H1 (cell line): Measurements from ENCODE around the gene PAWR.

Experiments
- BACH1 ChIP-seq: IDR thresholded peaks from 2 replicates; pipeline ENCODE4 v1.6.1; 2012; ENCODE audit warnings: low read length, improper control_type of control experiment
- CTCF ChIP-seq, 3 experiments: IDR thresholded peaks; 1 replicate in 2 of 3; 2 replicates in 1 of 3; pipeline versions ENCODE4 v1.5.1 to v1.6.1; 2011; ENCODE audit warnings: low read length in 3 of 3, mild to moderate bottlenecking in 3 of 3, inconsistent platforms in 2 of 3, low read depth in 1 of 3, moderate library complexity in 1 of 3; ENCODE audit not compliant: insufficient read depth in 1 of 3; ENCODE audit errors: control extremely low read depth in 1 of 3
- JUND ChIP-seq: IDR thresholded peaks from 2 replicates; pipeline ENCODE4 v1.6.1; 2011; ENCODE audit warnings: mild to moderate bottlenecking, improper control_type of control experiment, low read length
- NANOG ChIP-seq: IDR thresholded peaks from 2 replicates; pipeline ENCODE4 v1.6.1; 2011; ENCODE audit warnings: low read length, low read depth, mild to moderate bottlenecking, inconsistent platforms; ENCODE audit not compliant: insufficient read depth, poor library complexity, severe bottlenecking
- POLR2A ChIP-seq, 2 experiments: IDR thresholded peaks; 1 replicate in 1 of 2; 2 replicates in 1 of 2; pipeline ENCODE4 v1.6.1; 2011; ENCODE audit warnings: low read depth in 2 of 2, low read length in 2 of 2, mild to moderate bottlenecking in 2 of 2; ENCODE audit errors: control extremely low read depth in 1 of 2
- SP2 ChIP-seq: IDR thresholded peaks from 2 replicates; pipeline ENCODE4 v1.6.1; 2012; ENCODE audit warnings: mild to moderate bottlenecking, low read length, inconsistent platforms
- SUZ12 ChIP-seq: fragments of 200-600 bp; sonication (generic); IDR thresholded peaks from 2 replicates; pipeline ENCODE4 v1.6.1; 2012; ENCODE audit warnings: mild to moderate bottlenecking, inconsistent platforms, low read length, moderate library complexity, mixed read lengths
- TF ChIP-seq, protein P1 (sequence below): IDR thresholded peaks from 2 replicates; pipeline ENCODE4 v1.6.1; 2012; ENCODE audit warnings: low read length, inconsistent platforms

DNA sequence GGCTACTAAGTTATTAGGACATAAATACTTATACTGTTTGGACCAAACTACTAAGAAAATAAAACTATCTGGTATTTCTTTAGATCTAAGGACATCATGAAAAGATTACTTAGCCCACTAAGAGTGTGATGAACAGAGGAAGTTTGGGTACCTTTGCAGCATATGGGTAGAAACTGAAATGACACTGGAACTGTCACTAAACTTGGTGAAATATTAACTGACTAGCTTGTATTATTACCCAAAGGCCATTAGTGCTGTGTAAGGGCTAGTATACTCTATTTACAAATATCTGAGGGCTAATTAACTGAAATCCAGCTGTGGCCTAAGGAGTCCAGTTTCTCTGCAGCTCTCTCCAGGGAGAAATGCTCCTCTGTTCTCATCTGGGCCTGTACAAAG lies 45.5 kb downstream of the PAWR start:
- TF ChIP-seq NANOG (no peak), CTCF (IDR thresholded peaks at IDR 0.05; ENCODE audit: control extremely low read depth in 1 of 3, insufficient read depth in 1 of 3, low read depth in 1 of 3, low read length in 3 of 3) (no peak), JUND (no peak), SUZ12 (no peak), POLR2A (IDR thresholded peaks at IDR 0.05; ENCODE audit: control extremely low read depth in 1 of 2, low read depth in 2 of 2, low read length in 2 of 2) (no peak), BACH1 (no peak), SP2 (no peak)
- TF ChIP-seq, protein P1, sequence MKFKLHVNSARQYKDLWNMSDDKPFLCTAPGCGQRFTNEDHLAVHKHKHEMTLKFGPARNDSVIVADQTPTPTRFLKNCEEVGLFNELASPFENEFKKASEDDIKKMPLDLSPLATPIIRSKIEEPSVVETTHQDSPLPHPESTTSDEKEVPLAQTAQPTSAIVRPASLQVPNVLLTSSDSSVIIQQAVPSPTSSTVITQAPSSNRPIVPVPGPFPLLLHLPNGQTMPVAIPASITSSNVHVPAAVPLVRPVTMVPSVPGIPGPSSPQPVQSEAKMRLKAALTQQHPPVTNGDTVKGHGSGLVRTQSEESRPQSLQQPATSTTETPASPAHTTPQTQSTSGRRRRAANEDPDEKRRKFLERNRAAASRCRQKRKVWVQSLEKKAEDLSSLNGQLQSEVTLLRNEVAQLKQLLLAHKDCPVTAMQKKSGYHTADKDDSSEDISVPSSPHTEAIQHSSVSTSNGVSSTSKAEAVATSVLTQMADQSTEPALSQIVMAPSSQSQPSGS, result no peak
